HepG2 (cell line): ENCODE results near the gene ACSL3. TPM values are rescaled to one million over a fixed set of nuclear protein-coding genes. Genes with fewer than 3 reads are reported as not detected.

Experiments used
- BATF2 ChIP-seq: sonication (generic); formaldehyde crosslinking; IDR thresholded peaks from 2 replicates; pipeline ENCODE4 v1.8.0; 2022; ENCODE audit warnings: mild to moderate bottlenecking, missing genetic modification reagents, moderate library complexity
- CSRNP1 ChIP-seq: sonication (generic); formaldehyde crosslinking; IDR thresholded peaks from 2 replicates; pipeline ENCODE4 v1.8.1; 2023; ENCODE audit warnings: mild to moderate bottlenecking, missing genetic modification reagents
- HNF4A ChIP-seq: sonication (generic); formaldehyde crosslinking; IDR thresholded peaks from 2 replicates; pipeline ENCODE4 v1.4.0; 2020; ENCODE audit warnings: missing genetic modification reagents
- LCORL ChIP-seq, 2 experiments: fragments of 450-650 bp in 1 of 2; sonication (generic) in 1 of 2; formaldehyde crosslinking in 1 of 2; IDR thresholded peaks; 2 replicates each; pipeline versions ENCODE4 v1.5.0 to v1.6.1; 2017 to 2020; ENCODE audit warnings: antibody characterized with exemption in 1 of 2, missing genetic modification reagents in 1 of 2
- MED8 ChIP-seq: sonication (generic); formaldehyde crosslinking; IDR thresholded peaks from 2 replicates; pipeline ENCODE4 v1.8.1; 2023; ENCODE audit warnings: mild to moderate bottlenecking, missing genetic modification reagents; ENCODE audit not compliant: insufficient replicate concordance
- MYNN ChIP-seq: sonication (generic); formaldehyde crosslinking; IDR thresholded peaks from 2 replicates; pipeline ENCODE4 v1.4.0; 2020; ENCODE audit warnings: mild to moderate bottlenecking, low read depth, missing genetic modification reagents
- NFIB ChIP-seq: sonication (generic); formaldehyde crosslinking; IDR thresholded peaks from 2 replicates; pipeline ENCODE4 v1.9.0; 2021; ENCODE audit warnings: missing genetic modification reagents, mild to moderate bottlenecking, borderline replicate concordance
- PPARG ChIP-seq: conservative IDR thresholded peaks from 2 replicates; pipeline ENCODE4 v1.6.1; 2016; ENCODE audit warnings: missing biosample characterization, missing genetic modification reagents
- REPIN1 ChIP-seq: sonication (generic); formaldehyde crosslinking; IDR thresholded peaks from 2 replicates; pipeline ENCODE4 v1.8.0; 2022; ENCODE audit warnings: missing genetic modification reagents, low read depth, mild to moderate bottlenecking, borderline replicate concordance
- RFXAP ChIP-seq: sonication (generic); formaldehyde crosslinking; IDR thresholded peaks from 2 replicates; pipeline ENCODE4 v1.4.0; 2020; ENCODE audit warnings: missing genetic modification reagents, borderline replicate concordance
- SCMH1 ChIP-seq: sonication (generic); formaldehyde crosslinking; IDR thresholded peaks from 2 replicates; pipeline ENCODE4 v1.9.0; 2021; ENCODE audit warnings: missing genetic modification reagents, mild to moderate bottlenecking, borderline replicate concordance
- ZBTB1 ChIP-seq: sonication (generic); formaldehyde crosslinking; IDR thresholded peaks from 2 replicates; pipeline ENCODE4 v1.4.0; 2020; ENCODE audit warnings: missing genetic modification reagents, borderline replicate concordance
- ZNF160 ChIP-seq: sonication (generic); formaldehyde crosslinking; IDR thresholded peaks from 2 replicates; pipeline ENCODE4 v1.8.0; 2022; ENCODE audit warnings: mild to moderate bottlenecking, inconsistent platforms, missing genetic modification reagents
- ZNF44 ChIP-seq: sonication (generic); formaldehyde crosslinking; IDR thresholded peaks from 2 replicates; pipeline ENCODE4 v1.5.1; 2020; ENCODE audit warnings: mild to moderate bottlenecking, missing genetic modification reagents
- ZNF460 ChIP-seq: sonication (generic); formaldehyde crosslinking; IDR thresholded peaks from 2 replicates; pipeline ENCODE4 v1.5.1; 2020; ENCODE audit warnings: missing genetic modification reagents, mild to moderate bottlenecking, borderline replicate concordance
- ZNF775 ChIP-seq: sonication (generic); formaldehyde crosslinking; IDR thresholded peaks from 2 replicates; pipeline ENCODE4 v1.4.0; 2020; ENCODE audit warnings: missing genetic modification reagents, mild to moderate bottlenecking, moderate library complexity, borderline replicate concordance
- polyA plus RNA-seq, 8 experiments: library from polyadenylated mRNA; depleted of rRNA in 3 of 8; stranded (reverse) in 7 of 8; unstranded in 1 of 8; fragments of >200 nt; fragmentation: Illumina TruSeq in 4 of 8; extraction: Trizol in 4 of 8; gene quantifications; 2 replicates each; pipeline versions ENCODE4 v1.2.1 to v1.2.3, GENCODE V29; 2011 to 2016; ENCODE audit warnings: low read depth in 4 of 8, missing spikeins in 1 of 8, mixed read lengths in 1 of 8; ENCODE audit not compliant: insufficient read depth in 1 of 8
- total RNA-seq, 5 experiments: library from RNA; depleted of rRNA; stranded (reverse); fragments of >200 nt; fragmentation: Illumina TruSeq; extraction: Trizol; gene quantifications; 2 replicates each; pipeline ENCODE4 v1.2.3, GENCODE V29; 2016; ENCODE audit warnings: low read depth in 1 of 5
- TF ChIP-seq, protein P1 (sequence below): IDR thresholded peaks from 2 replicates; pipeline ENCODE4 v1.6.1; 2012; ENCODE audit warnings: low read length, improper control_type of control experiment
- TF ChIP-seq, protein P2 (sequence below): IDR thresholded peaks from 2 replicates; pipeline ENCODE4 v1.4.0; 2020; ENCODE audit warnings: mild to moderate bottlenecking, missing genetic modification reagents
- TF ChIP-seq, protein P3 (sequence below): sonication (generic); formaldehyde crosslinking; IDR thresholded peaks from 2 replicates; pipeline ENCODE4 v1.5.0; 2020; ENCODE audit warnings: mild to moderate bottlenecking, low read depth, missing genetic modification reagents, borderline replicate concordance

Gene ACSL3
- total and polyA plus RNA-seq, 2 of the 13 experiments (the other 11 are each of a cell fraction or from before 2014, with no cell fraction given), result 305 to 365 TPM

GRCh38 chr2:222907790-222908441 is 47.1 kb downstream of the ACSL3 start (continued):
- TF ChIP-seq, protein P1, sequence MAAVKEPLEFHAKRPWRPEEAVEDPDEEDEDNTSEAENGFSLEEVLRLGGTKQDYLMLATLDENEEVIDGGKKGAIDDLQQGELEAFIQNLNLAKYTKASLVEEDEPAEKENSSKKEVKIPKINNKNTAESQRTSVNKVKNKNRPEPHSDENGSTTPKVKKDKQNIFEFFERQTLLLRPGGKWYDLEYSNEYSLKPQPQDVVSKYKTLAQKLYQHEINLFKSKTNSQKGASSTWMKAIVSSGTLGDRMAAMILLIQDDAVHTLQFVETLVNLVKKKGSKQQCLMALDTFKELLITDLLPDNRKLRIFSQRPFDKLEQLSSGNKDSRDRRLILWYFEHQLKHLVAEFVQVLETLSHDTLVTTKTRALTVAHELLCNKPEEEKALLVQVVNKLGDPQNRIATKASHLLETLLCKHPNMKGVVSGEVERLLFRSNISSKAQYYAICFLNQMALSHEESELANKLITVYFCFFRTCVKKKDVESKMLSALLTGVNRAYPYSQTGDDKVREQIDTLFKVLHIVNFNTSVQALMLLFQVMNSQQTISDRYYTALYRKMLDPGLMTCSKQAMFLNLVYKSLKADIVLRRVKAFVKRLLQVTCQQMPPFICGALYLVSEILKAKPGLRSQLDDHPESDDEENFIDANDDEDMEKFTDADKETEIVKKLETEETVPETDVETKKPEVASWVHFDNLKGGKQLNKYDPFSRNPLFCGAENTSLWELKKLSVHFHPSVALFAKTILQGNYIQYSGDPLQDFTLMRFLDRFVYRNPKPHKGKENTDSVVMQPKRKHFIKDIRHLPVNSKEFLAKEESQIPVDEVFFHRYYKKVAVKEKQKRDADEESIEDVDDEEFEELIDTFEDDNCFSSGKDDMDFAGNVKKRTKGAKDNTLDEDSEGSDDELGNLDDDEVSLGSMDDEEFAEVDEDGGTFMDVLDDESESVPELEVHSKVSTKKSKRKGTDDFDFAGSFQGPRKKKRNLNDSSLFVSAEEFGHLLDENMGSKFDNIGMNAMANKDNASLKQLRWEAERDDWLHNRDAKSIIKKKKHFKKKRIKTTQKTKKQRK, result no peak
- TF ChIP-seq PPARG (peak; percentile 52; the same call in 1 of the 2 replicates), NFIB (CRISPR knock-in tag) (no peak), ZNF775 (CRISPR knock-in tag) (no peak), HNF4A (CRISPR knock-in tag) (peak; percentile 18; the same call in 1 of the 2 replicates), ZNF44 (CRISPR knock-in tag) (no peak), REPIN1 (CRISPR knock-in tag) (no peak), ZNF460 (CRISPR knock-in tag) (no peak), MED8 (CRISPR knock-in tag) (no peak), LCORL (IDR thresholded peaks at IDR 0.05) (no peak), LCORL (CRISPR knock-in tag; IDR thresholded peaks at IDR 0.05) (peak; percentile 16; the same call in 1 of the 2 replicates), MYNN (CRISPR knock-in tag) (no peak), SCMH1 (CRISPR knock-in tag) (no peak), BATF2 (CRISPR knock-in tag) (no peak), ZNF160 (CRISPR knock-in tag) (no peak), CSRNP1 (no peak), ZBTB1 (CRISPR knock-in tag) (no peak), RFXAP (CRISPR knock-in tag) (no peak)
- TF ChIP-seq, protein P2, sequence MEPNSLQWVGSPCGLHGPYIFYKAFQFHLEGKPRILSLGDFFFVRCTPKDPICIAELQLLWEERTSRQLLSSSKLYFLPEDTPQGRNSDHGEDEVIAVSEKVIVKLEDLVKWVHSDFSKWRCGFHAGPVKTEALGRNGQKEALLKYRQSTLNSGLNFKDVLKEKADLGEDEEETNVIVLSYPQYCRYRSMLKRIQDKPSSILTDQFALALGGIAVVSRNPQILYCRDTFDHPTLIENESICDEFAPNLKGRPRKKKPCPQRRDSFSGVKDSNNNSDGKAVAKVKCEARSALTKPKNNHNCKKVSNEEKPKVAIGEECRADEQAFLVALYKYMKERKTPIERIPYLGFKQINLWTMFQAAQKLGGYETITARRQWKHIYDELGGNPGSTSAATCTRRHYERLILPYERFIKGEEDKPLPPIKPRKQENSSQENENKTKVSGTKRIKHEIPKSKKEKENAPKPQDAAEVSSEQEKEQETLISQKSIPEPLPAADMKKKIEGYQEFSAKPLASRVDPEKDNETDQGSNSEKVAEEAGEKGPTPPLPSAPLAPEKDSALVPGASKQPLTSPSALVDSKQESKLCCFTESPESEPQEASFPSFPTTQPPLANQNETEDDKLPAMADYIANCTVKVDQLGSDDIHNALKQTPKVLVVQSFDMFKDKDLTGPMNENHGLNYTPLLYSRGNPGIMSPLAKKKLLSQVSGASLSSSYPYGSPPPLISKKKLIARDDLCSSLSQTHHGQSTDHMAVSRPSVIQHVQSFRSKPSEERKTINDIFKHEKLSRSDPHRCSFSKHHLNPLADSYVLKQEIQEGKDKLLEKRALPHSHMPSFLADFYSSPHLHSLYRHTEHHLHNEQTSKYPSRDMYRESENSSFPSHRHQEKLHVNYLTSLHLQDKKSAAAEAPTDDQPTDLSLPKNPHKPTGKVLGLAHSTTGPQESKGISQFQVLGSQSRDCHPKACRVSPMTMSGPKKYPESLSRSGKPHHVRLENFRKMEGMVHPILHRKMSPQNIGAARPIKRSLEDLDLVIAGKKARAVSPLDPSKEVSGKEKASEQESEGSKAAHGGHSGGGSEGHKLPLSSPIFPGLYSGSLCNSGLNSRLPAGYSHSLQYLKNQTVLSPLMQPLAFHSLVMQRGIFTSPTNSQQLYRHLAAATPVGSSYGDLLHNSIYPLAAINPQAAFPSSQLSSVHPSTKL, result peak; percentile 35
- TF ChIP-seq, protein P3, sequence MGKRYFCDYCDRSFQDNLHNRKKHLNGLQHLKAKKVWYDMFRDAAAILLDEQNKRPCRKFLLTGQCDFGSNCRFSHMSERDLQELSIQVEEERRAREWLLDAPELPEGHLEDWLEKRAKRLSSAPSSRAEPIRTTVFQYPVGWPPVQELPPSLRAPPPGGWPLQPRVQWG, result no peak
